Ishikawa (cell line): Measurements from ENCODE around the gene C5orf58.

Source experiments
- CEBPB ChIP-seq: IDR thresholded peaks from 2 replicates; pipeline ENCODE4 v1.6.1; 2012
- CREB1 ChIP-seq: IDR thresholded peaks from 2 replicates; pipeline ENCODE4 v1.6.1; 2012; ENCODE audit warnings: low read depth
- EGR1 ChIP-seq: IDR thresholded peaks from 2 replicates; pipeline ENCODE4 v1.6.1; 2012
- EP300 ChIP-seq: IDR thresholded peaks from 2 replicates; pipeline ENCODE4 v1.6.1; 2012; ENCODE audit warnings: borderline replicate concordance
- FOXM1 ChIP-seq: IDR thresholded peaks from 2 replicates; pipeline ENCODE4 v1.6.1; 2012; ENCODE audit warnings: low read depth, borderline replicate concordance
- MAX ChIP-seq: IDR thresholded peaks from 2 replicates; pipeline ENCODE4 v1.6.1; 2012
- NFIC ChIP-seq: IDR thresholded peaks from 2 replicates; pipeline ENCODE4 v1.6.1; 2012
- RAD21 ChIP-seq: IDR thresholded peaks from 2 replicates; pipeline ENCODE4 v1.6.1; 2012; ENCODE audit warnings: low read depth
- REST ChIP-seq: IDR thresholded peaks from 2 replicates; pipeline ENCODE4 v1.6.1; 2012; ENCODE audit warnings: low read depth, mild to moderate bottlenecking
- TAF1 ChIP-seq: IDR thresholded peaks from 2 replicates; pipeline ENCODE4 v1.6.1; 2012; ENCODE audit warnings: low read depth, mild to moderate bottlenecking
- TCF12 ChIP-seq: IDR thresholded peaks from 2 replicates; pipeline ENCODE4 v1.6.1; 2012; ENCODE audit warnings: low read depth
- TEAD4 ChIP-seq: IDR thresholded peaks from 2 replicates; pipeline ENCODE4 v1.6.1; 2012
- USF1 ChIP-seq: IDR thresholded peaks from 2 replicates; pipeline ENCODE4 v1.6.1; 2012
- YY1 ChIP-seq: IDR thresholded peaks from 2 replicates; pipeline ENCODE4 v1.6.1; 2012; ENCODE audit warnings: low read depth
- ZBTB7A ChIP-seq: IDR thresholded peaks from 2 replicates; pipeline ENCODE4 v1.6.1; 2012; ENCODE audit warnings: low read depth

The C5orf58 gene

GRCh38 chr5:170202117-170202516, 30.7 kb upstream of the C5orf58 start:
- TF ChIP-seq TAF1 (no peak), TEAD4 (no peak), YY1 (no peak), CEBPB (no peak), RAD21 (no peak), ZBTB7A (no peak), FOXM1 (no peak), EP300 (no peak), NFIC (no peak), USF1 (no peak), TCF12 (no peak), REST (no peak), EGR1 (no peak), MAX (no peak), CREB1 (no peak)

GRCh38 chr5:170204202-170204601, 28.6 kb upstream of the C5orf58 start:
- TF ChIP-seq REST (no peak), CEBPB (no peak), TEAD4 (no peak), EGR1 (no peak), RAD21 (no peak), NFIC (no peak)

GRCh38 chr5:170206216-170206615, 26.6 kb upstream of the C5orf58 start:
- TF ChIP-seq TAF1: no peak
- no peak for TF ChIP-seq EP300
- no peak for TF ChIP-seq REST
- no peak for TF ChIP-seq TEAD4
- TF ChIP-seq CEBPB: no peak
- TF ChIP-seq EGR1: no peak
- TF ChIP-seq RAD21: no peak
- TF ChIP-seq ZBTB7A: no peak
- TF ChIP-seq NFIC: no peak
- no peak for TF ChIP-seq MAX
- no peak for TF ChIP-seq YY1
- TF ChIP-seq TCF12: no peak
- no peak for TF ChIP-seq USF1
- no peak for TF ChIP-seq FOXM1
- no peak for TF ChIP-seq CREB1

GRCh38 chr5:170206958-170207357, 25.8 kb upstream of the C5orf58 start:
- TF ChIP-seq RAD21 (no peak), MAX (no peak), TCF12 (no peak)

- TF ChIP-seq CEBPB (no peak; the same call in 1 of the 2 replicates), FOXM1 (no peak), RAD21 (no peak), EP300 (no peak), YY1 (no peak), MAX (no peak), TCF12 (no peak), REST (no peak), ZBTB7A (no peak), EGR1 (no peak), USF1 (no peak), TAF1 (no peak), CREB1 (no peak), NFIC (no peak), TEAD4 (no peak)
Measured at GRCh38 chr5:170211575-170212334, 21.0 kb upstream of the C5orf58 start.
